IPS-18a (cell line): ENCODE data around the gene NEK5.

Source experiments
- H3K27ac ChIP-seq: one replicate; pipeline ENCODE4 v1.5.1; 2013; ENCODE audit warnings: low read length
- H3K27me3 ChIP-seq: one replicate; pipeline ENCODE4 v1.6.1; 2013; ENCODE audit warnings: mild to moderate bottlenecking, low read length; ENCODE audit not compliant: control insufficient read depth, insufficient read depth
- H3K36me3 ChIP-seq: one replicate; pipeline ENCODE4 v1.6.1; 2013; ENCODE audit warnings: low read depth, low read length; ENCODE audit not compliant: control insufficient read depth
- H3K4me1 ChIP-seq: one replicate; pipeline ENCODE4 v1.6.1; 2013; ENCODE audit warnings: low read depth, low read length; ENCODE audit not compliant: control insufficient read depth
- H3K4me3 ChIP-seq: one replicate; pipeline ENCODE4 v1.5.1; 2013; ENCODE audit warnings: low read length
- H3K9ac ChIP-seq: one replicate; pipeline ENCODE4 v1.6.1; 2013; ENCODE audit warnings: mild to moderate bottlenecking, low read length, moderate library complexity
- H3K9me3 ChIP-seq: one replicate; pipeline ENCODE4 v1.6.1; 2013; ENCODE audit warnings: low read depth, low read length; ENCODE audit not compliant: control insufficient read depth

NEK5 gene

GRCh38 chr13:52006523-52007245 is 122.2 kb downstream of the NEK5 start:
- Histone ChIP-seq H3K4me3 (no peak overlapping the region), H3K27ac (no peak overlapping the region), H3K9me3 (no peaks in the 10 kb centered on the region), H3K9ac (no peak overlapping the region), H3K27me3 (peaks cover 25% of the 10 kb centered on the region), H3K36me3 (no peaks in the 10 kb centered on the region), H3K4me1 (no peaks in the 10 kb centered on the region)

GRCh38 chr13:52005841-52006522 is 122.9 kb downstream of the NEK5 start:
- Histone ChIP-seq H3K4me3 (no peak overlapping the region), H3K4me1 (no peaks in the 10 kb centered on the region), H3K9ac (no peak overlapping the region), H3K36me3 (no peaks in the 10 kb centered on the region), H3K27ac (no peak overlapping the region), H3K9me3 (no peaks in the 10 kb centered on the region), H3K27me3 (peaks cover 22% of the 10 kb centered on the region)

- Histone ChIP-seq H3K27ac (no peak overlapping the region), H3K27me3 (peaks cover 8% of the 10 kb centered on the region), H3K36me3 (no peaks in the 10 kb centered on the region), H3K4me1 (no peaks in the 10 kb centered on the region), H3K9me3 (no peaks in the 10 kb centered on the region), H3K9ac (no peak overlapping the region), H3K4me3 (no peak overlapping the region)
Observed at GRCh38 chr13:52004511-52005170, 124.2 kb downstream of the NEK5 start.

GRCh38 chr13:52003541-52003940 is 125.3 kb downstream of the NEK5 start:
- Histone ChIP-seq H3K27me3 (no peaks in the 10 kb centered on the region), H3K4me3 (no peak overlapping the region), H3K27ac (no peak overlapping the region), H3K9ac (no peak overlapping the region), H3K4me1 (peaks cover 9% of the 10 kb centered on the region), H3K36me3 (no peaks in the 10 kb centered on the region), H3K9me3 (no peaks in the 10 kb centered on the region)

GRCh38 chr13:52002361-52002760 is 126.5 kb downstream of the NEK5 start:
- H3K9ac ChIP-seq: no peak overlapping the region
- H3K4me1 ChIP-seq: peaks cover 18% of the 10 kb centered on the region
- no peaks in the 10 kb centered on the region for H3K27me3 ChIP-seq

GRCh38 chr13:52001120-52001731 is 127.6 kb downstream of the NEK5 start:
- no peak overlapping the region for H3K27ac ChIP-seq
- H3K4me1 ChIP-seq: peaks cover 18% of the 10 kb centered on the region
- H3K36me3 ChIP-seq: no peaks in the 10 kb centered on the region
- no peaks in the 10 kb centered on the region for H3K27me3 ChIP-seq
- H3K4me3 ChIP-seq: no peak overlapping the region
- H3K9ac ChIP-seq: no peak overlapping the region
- no peaks in the 10 kb centered on the region for H3K9me3 ChIP-seq

More at GRCh38 chr13:52002361-52002760, 126.5 kb downstream of the NEK5 start:
- no peak overlapping the region for H3K27ac ChIP-seq
- H3K4me3 ChIP-seq: no peak overlapping the region
- H3K36me3 ChIP-seq: no peaks in the 10 kb centered on the region
- H3K9me3 ChIP-seq: no peaks in the 10 kb centered on the region

- Histone ChIP-seq H3K4me1 (peaks cover 18% of the 10 kb centered on the region), H3K4me3 (no peak overlapping the region), H3K36me3 (no peaks in the 10 kb centered on the region), H3K27me3 (no peaks in the 10 kb centered on the region), H3K9ac (no peak overlapping the region), H3K27ac (no peak overlapping the region), H3K9me3 (no peaks in the 10 kb centered on the region)
Observed at GRCh38 chr13:51999921-52000320, 129.0 kb downstream of the NEK5 start.

GRCh38 chr13:51999510-51999911 is 129.4 kb downstream of the NEK5 start:
- H3K36me3 ChIP-seq: no peaks in the 10 kb centered on the region
- no peak overlapping the region for H3K27ac ChIP-seq
- peaks cover 18% of the 10 kb centered on the region for H3K4me1 ChIP-seq
- H3K9ac ChIP-seq: no peak overlapping the region
- H3K27me3 ChIP-seq: no peaks in the 10 kb centered on the region
- H3K4me3 ChIP-seq: no peak overlapping the region
- H3K9me3 ChIP-seq: no peaks in the 10 kb centered on the region

GRCh38 chr13:51998723-51999509 is 130.0 kb downstream of the NEK5 start:
- no peak overlapping the region for H3K4me3 ChIP-seq
- no peaks in the 10 kb centered on the region for H3K36me3 ChIP-seq
- no peaks in the 10 kb centered on the region for H3K9me3 ChIP-seq
- no peaks in the 10 kb centered on the region for H3K27me3 ChIP-seq
- no peak overlapping the region for H3K9ac ChIP-seq
- no peak overlapping the region for H3K27ac ChIP-seq
- H3K4me1 ChIP-seq: peaks cover 18% of the 10 kb centered on the region

- Histone ChIP-seq H3K4me1 (peaks cover 18% of the 10 kb centered on the region), H3K27me3 (no peaks in the 10 kb centered on the region), H3K4me3 (no peak overlapping the region), H3K9ac (no peak overlapping the region), H3K27ac (no peak overlapping the region), H3K9me3 (no peaks in the 10 kb centered on the region), H3K36me3 (no peaks in the 10 kb centered on the region)
Observed at GRCh38 chr13:51997641-51998330, 131.1 kb downstream of the NEK5 start.
